Psoas muscle (tissue), 8 donors: ENCODE results near the gene RERGL. TPM values are rescaled to one million over a fixed set of nuclear protein-coding genes. Genes with fewer than 3 reads are reported as not detected.
"Not testable (repeated sequence)": the region's sequence is repeated elsewhere in the genome, so short reads cannot be mapped to it uniquely, and the experiment has no call there.

Experiments
- ATAC-seq, 4 donors: fragments of 200-7000 bp; cut with Tn5 transposase; one replicate each; pipeline ENCODE4 v1.9.1; 2020; ENCODE audit warnings: moderate library complexity in 3 of 4, mild to moderate bottlenecking in 2 of 4
- DNase-seq, 2 donors: peaks; one replicate each; pipeline ENCODE4 v3.0.0-alpha.2; 2020
- H3K27ac ChIP-seq: fragments of 200-600 bp; one replicate; pipeline ENCODE4 v1.8.0; 2022
- H3K27me3 ChIP-seq, 3 donors: fragments of 200-600 bp in 1 of 3; one replicate each; pipeline versions ENCODE4 v1.6.1 to v1.8.0; 2013 to 2022; ENCODE audit warnings: low read length in 2 of 3, mild to moderate bottlenecking in 2 of 3, moderate library complexity in 1 of 3; ENCODE audit not compliant: insufficient read depth in 3 of 3
- H3K36me3 ChIP-seq, 2 donors: fragments of 200-600 bp in 1 of 2; one replicate each; pipeline versions ENCODE4 v1.6.1 to v1.8.0; 2013 to 2022; ENCODE audit warnings: low read depth in 1 of 2, mild to moderate bottlenecking in 1 of 2, moderate library complexity in 1 of 2; ENCODE audit not compliant: insufficient read depth in 1 of 2
- H3K4me1 ChIP-seq: fragments of 200-600 bp; one replicate; pipeline ENCODE4 v1.8.0; 2022
- H3K4me3 ChIP-seq: fragments of 200-600 bp; one replicate; pipeline ENCODE4 v1.8.0; 2022; ENCODE audit warnings: mild to moderate bottlenecking
- H3K9me3 ChIP-seq: fragments of 200-600 bp; one replicate; pipeline ENCODE4 v1.8.0; 2022
- WGBS, 3 donors: extraction: QIAGEN DNeasy Blood & Tissue Kit; methylation state at CpG; one replicate each; pipeline versions ENCODE4 v1.1.6 to v1.1.7; 2013; 5-methylcytosine and 5-hydroxymethylcytosine counted together
- intact Hi-C, 2 donors: fragments of 100-400 bp; cut with DNase I; formaldehyde crosslinking; loops; one replicate each; pipeline versions ENCODE4 v1.11.0 to v1.14.2; 2022
- polyA plus RNA-seq, 3 donors: library from polyadenylated mRNA; stranded (reverse); fragments of 200-250 nt; gene quantifications; one replicate each; pipeline ENCODE4 v1.2.3, GENCODE V29; 2013
- total RNA-seq, 4 donors: library from RNA; stranded (reverse); fragmentation: NEBNext Ultra II Directional in 2 of 4; extraction: Animal tissue kit (Norgen Biotek cat#: 25700) in 2 of 4; gene quantifications; one replicate each; pipeline versions ENCODE4 v1.2.1 to v1.2.4, GENCODE V29; 2021 to 2023
- TF ChIP-seq, protein P1 (sequence below): fragments of 200-600 bp; IDR thresholded peaks from one replicate; pipeline ENCODE4 v1.8.0; 2022; ENCODE audit warnings: antibody characterized with exemption
- donor health status: healthy with polysubstance abuse.
- donor health status: DM: no; HTN: no; CAD: no; lungs with moderate emphysema.
- donor health status: Bipolar disorder and iron deficiency.
- donor health status: healthy.
- donor health status: DM: yes; HTN: yes; CAD: no.
- donor health status: DM: no; HTN: no; CAD: no.
- donor health status: DM: no; HTN: no; CAD: no.
- donor health status: DM: yes; HTN: yes; CAD: no.

The RERGL gene
- total and polyA plus RNA-seq, 7 donors, result 0.39 to 8.5 (median 2.4) TPM

DNA sequence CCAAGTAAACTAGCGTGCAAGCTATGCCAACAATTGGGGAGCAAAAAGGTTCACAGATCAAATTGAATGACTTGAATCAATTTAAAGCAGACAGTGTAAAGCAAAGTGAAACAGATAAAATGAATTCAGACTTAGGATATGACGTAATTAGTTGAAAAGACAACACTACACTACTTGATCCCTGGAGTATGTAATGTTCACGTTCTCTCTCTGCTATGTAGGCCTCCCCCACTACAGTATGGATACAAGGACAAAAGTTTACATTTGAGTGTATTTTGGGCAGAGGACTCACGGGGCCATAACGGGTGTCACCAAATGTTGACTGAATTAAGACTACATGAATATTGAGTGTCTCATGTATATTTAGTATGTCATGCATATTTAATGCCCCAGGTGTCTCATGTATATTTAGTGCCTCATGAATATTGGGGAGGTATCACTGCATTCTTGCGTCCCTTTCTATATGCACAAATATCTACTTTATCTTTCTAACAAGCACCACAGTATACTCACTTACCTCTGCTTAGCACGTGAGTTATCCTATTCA is 44.5 kb downstream of the RERGL start:
- ATAC-seq (no peak), DNase-seq (no peak)
- TF ChIP-seq, protein P1, sequence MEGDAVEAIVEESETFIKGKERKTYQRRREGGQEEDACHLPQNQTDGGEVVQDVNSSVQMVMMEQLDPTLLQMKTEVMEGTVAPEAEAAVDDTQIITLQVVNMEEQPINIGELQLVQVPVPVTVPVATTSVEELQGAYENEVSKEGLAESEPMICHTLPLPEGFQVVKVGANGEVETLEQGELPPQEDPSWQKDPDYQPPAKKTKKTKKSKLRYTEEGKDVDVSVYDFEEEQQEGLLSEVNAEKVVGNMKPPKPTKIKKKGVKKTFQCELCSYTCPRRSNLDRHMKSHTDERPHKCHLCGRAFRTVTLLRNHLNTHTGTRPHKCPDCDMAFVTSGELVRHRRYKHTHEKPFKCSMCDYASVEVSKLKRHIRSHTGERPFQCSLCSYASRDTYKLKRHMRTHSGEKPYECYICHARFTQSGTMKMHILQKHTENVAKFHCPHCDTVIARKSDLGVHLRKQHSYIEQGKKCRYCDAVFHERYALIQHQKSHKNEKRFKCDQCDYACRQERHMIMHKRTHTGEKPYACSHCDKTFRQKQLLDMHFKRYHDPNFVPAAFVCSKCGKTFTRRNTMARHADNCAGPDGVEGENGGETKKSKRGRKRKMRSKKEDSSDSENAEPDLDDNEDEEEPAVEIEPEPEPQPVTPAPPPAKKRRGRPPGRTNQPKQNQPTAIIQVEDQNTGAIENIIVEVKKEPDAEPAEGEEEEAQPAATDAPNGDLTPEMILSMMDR, result no peak
- no peak overlapping the region for H3K4me3 ChIP-seq
- no peak overlapping the region for H3K27ac ChIP-seq
- WGBS, 3 donors, result 79 to 80% (median 80%) methylated on average over 7 of the region's 7 CpGs
- peaks cover 6% of the 10 kb centered on the region for H3K9me3 ChIP-seq
- H3K36me3 ChIP-seq, result no peaks in the 10 kb centered on the region
- H3K4me1 ChIP-seq, result no peaks in the 10 kb centered on the region
- intact Hi-C loops, result no loop called here
- H3K27me3 ChIP-seq, result no peaks in the 10 kb centered on the region

- H3K36me3 ChIP-seq, H3K9me3 ChIP-seq, H3K27ac ChIP-seq, H3K27me3 ChIP-seq, intact Hi-C loops, ATAC-seq, H3K4me3 ChIP-seq, H3K4me1 ChIP-seq: not testable (repeated sequence)
- peak in 1 of 2 donors; percentile 41 for DNase-seq
- 91 to 94% (median 94%) methylated on average over 26 to 27 of the region's 27 CpGs for WGBS, 3 donors
These were observed 49.8 kb downstream of the RERGL start for GRCh38 chr12:18040060-18040742.

Other genes with a start within 250 kb of the RERGL start
- not detected for gene PIK3C2G, start 171.3 kb upstream of the RERGL start, total RNA-seq
- under 1 TPM in 1 of 3 donors, not detected in 2; under 0.01 TPM for gene PIK3C2G, start 171.3 kb upstream of the RERGL start, polyA plus RNA-seq